GM21529 (cell line): ENCODE results near the gene USP22.

Experiments used
- ATAC-seq: cut with Tn5 transposase; IDR thresholded peaks from one replicate; pipeline ENCODE4 v1.9.1; 2021; ENCODE audit not compliant: unreplicated experiment

Gene USP22

GRCh38 chr17:21049457-21049856 is 6.6 kb upstream of the USP22 start:
- ATAC-seq = no peak

- no peak for ATAC-seq
Measured at GRCh38 chr17:21046216-21046615, 3.4 kb upstream of the USP22 start.

GRCh38 chr17:21044971-21045370 is 2.2 kb upstream of the USP22 start:
- no peak for ATAC-seq

GRCh38 chr17:21043296-21044232 is 753 bp upstream of the USP22 start:
- peak; percentile 81 for ATAC-seq

GRCh38 chr17:21041741-21042457 is 912 bp downstream of the USP22 start:
- ATAC-seq = no peak

GRCh38 chr17:21039839-21040575 is 2.8 kb downstream of the USP22 start:
- no peak for ATAC-seq

- ATAC-seq = no peak
Measured at GRCh38 chr17:21037117-21037803, 5.6 kb downstream of the USP22 start.

- ATAC-seq = no peak
Measured at GRCh38 chr17:21036361-21036881, 6.4 kb downstream of the USP22 start.

GRCh38 chr17:21035406-21035805 is 7.4 kb downstream of the USP22 start:
- no peak for ATAC-seq

GRCh38 chr17:21034340-21035235 is 8.2 kb downstream of the USP22 start:
- peak; percentile 71 for ATAC-seq

GRCh38 chr17:21033350-21033749 is 9.5 kb downstream of the USP22 start:
- ATAC-seq = no peak

GRCh38 chr17:21031756-21032396 is 10.9 kb downstream of the USP22 start:
- no peak for ATAC-seq

- no peak for ATAC-seq
Measured at GRCh38 chr17:21030375-21030774, 12.4 kb downstream of the USP22 start.

GRCh38 chr17:21029515-21029914 is 13.3 kb downstream of the USP22 start:
- ATAC-seq = no peak

- ATAC-seq = no peak
Measured at GRCh38 chr17:21029036-21029435, 13.8 kb downstream of the USP22 start.

GRCh38 chr17:21028192-21028591 is 14.6 kb downstream of the USP22 start:
- no peak for ATAC-seq

- no peak for ATAC-seq
Measured at GRCh38 chr17:21027031-21027430, 15.8 kb downstream of the USP22 start.

GRCh38 chr17:21025451-21025850 is 17.4 kb downstream of the USP22 start:
- ATAC-seq = no peak

GRCh38 chr17:21024024-21024423 is 18.8 kb downstream of the USP22 start:
- ATAC-seq = no peak
